GM20431 (cell line): Measurements from ENCODE around the gene DLAT.

Source experiments
- in situ Hi-C: fragments of 300-500 bp; cut with MseI, MboI; formaldehyde crosslinking; loops from one replicate; pipeline ENCODE4 v1.15.0; 2020; ENCODE audit warnings: low sequenced_read_pairs; ENCODE audit not compliant: unreplicated experiment

DLAT gene

GRCh38 chr11:112106070-112106469, 80.9 kb downstream of the DLAT start:
- in situ Hi-C loops: no loop called here
